HepG2 (cell line): ENCODE results near the gene SNRPF. TPM values are rescaled to one million over a fixed set of nuclear protein-coding genes. Genes with fewer than 3 reads are reported as not detected.

ENCODE experiments used
- EED ChIP-seq: sonication (generic); formaldehyde crosslinking; IDR thresholded peaks from 2 replicates; pipeline ENCODE4 v1.5.0; 2020; ENCODE audit warnings: mild to moderate bottlenecking, missing genetic modification reagents
- HIVEP1 ChIP-seq: sonication (generic); formaldehyde crosslinking; IDR thresholded peaks from 2 replicates; pipeline ENCODE4 v1.4.0; 2020; ENCODE audit warnings: mild to moderate bottlenecking, missing genetic modification reagents
- HNF4G ChIP-seq, 2 experiments: sonication (generic) in 1 of 2; formaldehyde crosslinking in 1 of 2; IDR thresholded peaks; 2 replicates each; pipeline versions ENCODE4 v1.4.0 to v1.6.1; 2011 to 2020; ENCODE audit warnings: borderline replicate concordance in 2 of 2, low read depth in 2 of 2, mild to moderate bottlenecking in 2 of 2, low read length in 1 of 2, missing genetic modification reagents in 1 of 2, moderate library complexity in 1 of 2
- JARID2 ChIP-seq: sonication (generic); formaldehyde crosslinking; IDR thresholded peaks from 2 replicates; pipeline ENCODE4 v1.8.1; 2023; ENCODE audit warnings: missing genetic modification reagents, inconsistent platforms; ENCODE audit not compliant: insufficient replicate concordance
- NFIC ChIP-seq: IDR thresholded peaks from 2 replicates; pipeline ENCODE4 v1.6.1; 2012; ENCODE audit warnings: mild to moderate bottlenecking, low read length, inconsistent platforms
- POLR2AphosphoS2 ChIP-seq: IDR thresholded peaks from 2 replicates; pipeline ENCODE4 v1.6.1; 2011; ENCODE audit warnings: low read depth, low read length, improper control_type of control experiment
- TBL1XR1 ChIP-seq: fragments of 150-350 bp; IDR thresholded peaks from 2 replicates; pipeline ENCODE4 v1.6.1; 2014; ENCODE audit warnings: borderline replicate concordance, low read length; ENCODE audit not compliant: partially characterized antibody
- ZNF670 ChIP-seq: sonication (generic); formaldehyde crosslinking; IDR thresholded peaks from 2 replicates; pipeline ENCODE4 v1.8.0; 2022; ENCODE audit warnings: mild to moderate bottlenecking, missing genetic modification reagents, borderline replicate concordance
- polyA plus RNA-seq, 8 experiments: library from polyadenylated mRNA; depleted of rRNA in 3 of 8; stranded (reverse) in 7 of 8; unstranded in 1 of 8; fragments of >200 nt; fragmentation: Illumina TruSeq in 4 of 8; extraction: Trizol in 4 of 8; gene quantifications; 2 replicates each; pipeline versions ENCODE4 v1.2.1 to v1.2.3, GENCODE V29; 2011 to 2016; ENCODE audit warnings: low read depth in 4 of 8, missing spikeins in 1 of 8, mixed read lengths in 1 of 8; ENCODE audit not compliant: insufficient read depth in 1 of 8
- total RNA-seq, 5 experiments: library from RNA; depleted of rRNA; stranded (reverse); fragments of >200 nt; fragmentation: Illumina TruSeq; extraction: Trizol; gene quantifications; 2 replicates each; pipeline ENCODE4 v1.2.3, GENCODE V29; 2016; ENCODE audit warnings: low read depth in 1 of 5
- TF ChIP-seq, protein P1 (sequence below): IDR thresholded peaks from 2 replicates; pipeline ENCODE4 v1.6.1; 2016; ENCODE audit warnings: missing compliant biosample characterization, missing genetic modification reagents, borderline replicate concordance
- TF ChIP-seq, protein P2 (sequence below), 2 experiments: sonication (generic) in 1 of 2; formaldehyde crosslinking in 1 of 2; IDR thresholded peaks; 2 replicates each; pipeline versions ENCODE4 v1.4.0 to v1.6.1; 2016 to 2020; ENCODE audit warnings: borderline replicate concordance in 1 of 2, low read depth in 1 of 2, mild to moderate bottlenecking in 1 of 2, missing genetic modification reagents in 1 of 2
- TF ChIP-seq, protein P3 (sequence below): sonication (generic); formaldehyde crosslinking; IDR thresholded peaks from 2 replicates; pipeline ENCODE4 v1.4.0; 2020; ENCODE audit warnings: missing genetic modification reagents
- TF ChIP-seq, protein P4 (sequence below): IDR thresholded peaks from 2 replicates; pipeline ENCODE4 v1.6.1; 2012; ENCODE audit warnings: low read depth, low read length, improper control_type of control experiment
- TF ChIP-seq, protein P5 (sequence below): sonication (generic); formaldehyde crosslinking; IDR thresholded peaks from 2 replicates; pipeline ENCODE4 v1.8.1; 2022; ENCODE audit warnings: low read depth, mild to moderate bottlenecking, missing genetic modification reagents

SNRPF gene
- total and polyA plus RNA-seq, 2 of the 13 experiments (the other 11 are each of a cell fraction or from before 2014, with no cell fraction given): 31.7 to 77.2 TPM

DNA sequence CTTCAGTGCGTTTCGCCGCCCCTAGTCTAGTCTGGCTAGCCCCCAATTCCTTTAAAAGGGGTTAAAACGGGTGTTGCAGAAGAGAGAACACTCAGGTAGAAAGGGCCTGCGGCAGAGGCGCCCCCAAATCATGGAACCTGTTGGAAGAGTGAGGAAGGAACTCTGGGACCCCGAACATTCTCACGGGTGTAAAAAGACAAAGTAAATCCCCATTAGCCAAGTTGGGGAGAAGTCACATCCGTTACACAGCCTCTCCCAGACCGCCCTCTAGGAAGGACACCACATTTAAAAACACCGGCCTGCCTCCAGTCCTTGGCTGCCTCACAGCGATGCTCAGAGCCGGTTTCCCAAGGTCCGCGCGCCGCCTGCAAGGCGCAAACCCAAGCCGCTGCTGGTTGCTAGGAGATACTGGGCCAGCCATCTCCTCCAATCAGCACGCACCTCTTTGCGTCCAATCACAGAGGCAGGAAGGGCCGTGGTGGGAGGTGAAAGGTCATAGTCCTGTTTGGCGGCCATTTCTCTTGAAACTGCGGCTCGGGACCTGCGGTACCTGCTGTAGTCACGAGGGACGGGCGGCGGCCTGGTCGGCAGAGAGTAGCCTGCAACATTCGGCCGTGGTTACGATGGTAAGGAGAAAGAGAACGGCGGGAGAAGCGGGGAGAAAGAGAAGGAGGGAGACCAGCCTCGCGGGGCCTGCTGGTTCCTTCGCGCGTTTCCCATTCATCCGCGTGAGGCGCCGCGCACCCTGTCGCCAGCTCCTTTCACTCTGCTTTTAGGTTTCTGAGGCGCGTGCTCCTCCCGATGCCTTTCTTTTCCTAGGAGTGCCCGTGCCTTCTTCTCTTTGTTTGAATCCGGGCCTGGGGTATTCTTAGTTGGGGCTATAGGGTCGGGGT, at the start of gene SNRPF (continued):
- TF ChIP-seq, protein P1, sequence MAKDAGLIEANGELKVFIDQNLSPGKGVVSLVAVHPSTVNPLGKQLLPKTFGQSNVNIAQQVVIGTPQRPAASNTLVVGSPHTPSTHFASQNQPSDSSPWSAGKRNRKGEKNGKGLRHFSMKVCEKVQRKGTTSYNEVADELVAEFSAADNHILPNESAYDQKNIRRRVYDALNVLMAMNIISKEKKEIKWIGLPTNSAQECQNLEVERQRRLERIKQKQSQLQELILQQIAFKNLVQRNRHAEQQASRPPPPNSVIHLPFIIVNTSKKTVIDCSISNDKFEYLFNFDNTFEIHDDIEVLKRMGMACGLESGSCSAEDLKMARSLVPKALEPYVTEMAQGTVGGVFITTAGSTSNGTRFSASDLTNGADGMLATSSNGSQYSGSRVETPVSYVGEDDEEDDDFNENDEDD (CRISPR knock-in tag): peak; percentile 76; the same call in 1 of the 2 replicates
- TF ChIP-seq JARID2 (peak; percentile 69), HNF4G (IDR thresholded peaks at IDR 0.05; ENCODE audit: borderline replicate concordance, low read depth, low read length) (0 out of 2 replicates have a peak, but pooled peaks have one; percentile 22), HNF4G (CRISPR knock-in tag; IDR thresholded peaks at IDR 0.05; ENCODE audit: borderline replicate concordance, low read depth) (no peak), ZNF670 (CRISPR knock-in tag) (no peak), NFIC (no peak), POLR2AphosphoS2 (no peak), HIVEP1 (CRISPR knock-in tag) (no peak), TBL1XR1 (peak; percentile 74), EED (peak; percentile 58; the same call in 1 of the 2 replicates)
- TF ChIP-seq, protein P2, sequence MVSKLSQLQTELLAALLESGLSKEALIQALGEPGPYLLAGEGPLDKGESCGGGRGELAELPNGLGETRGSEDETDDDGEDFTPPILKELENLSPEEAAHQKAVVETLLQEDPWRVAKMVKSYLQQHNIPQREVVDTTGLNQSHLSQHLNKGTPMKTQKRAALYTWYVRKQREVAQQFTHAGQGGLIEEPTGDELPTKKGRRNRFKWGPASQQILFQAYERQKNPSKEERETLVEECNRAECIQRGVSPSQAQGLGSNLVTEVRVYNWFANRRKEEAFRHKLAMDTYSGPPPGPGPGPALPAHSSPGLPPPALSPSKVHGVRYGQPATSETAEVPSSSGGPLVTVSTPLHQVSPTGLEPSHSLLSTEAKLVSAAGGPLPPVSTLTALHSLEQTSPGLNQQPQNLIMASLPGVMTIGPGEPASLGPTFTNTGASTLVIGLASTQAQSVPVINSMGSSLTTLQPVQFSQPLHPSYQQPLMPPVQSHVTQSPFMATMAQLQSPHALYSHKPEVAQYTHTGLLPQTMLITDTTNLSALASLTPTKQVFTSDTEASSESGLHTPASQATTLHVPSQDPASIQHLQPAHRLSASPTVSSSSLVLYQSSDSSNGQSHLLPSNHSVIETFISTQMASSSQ (IDR thresholded peaks at IDR 0.05; ENCODE audit: low read depth): no peak; the same call in 1 of the 2 replicates
- TF ChIP-seq, protein P2 (CRISPR knock-in tag; IDR thresholded peaks at IDR 0.05; ENCODE audit: borderline replicate concordance): peak; percentile 62; the same call in 1 of the 2 replicates
- TF ChIP-seq, protein P3, sequence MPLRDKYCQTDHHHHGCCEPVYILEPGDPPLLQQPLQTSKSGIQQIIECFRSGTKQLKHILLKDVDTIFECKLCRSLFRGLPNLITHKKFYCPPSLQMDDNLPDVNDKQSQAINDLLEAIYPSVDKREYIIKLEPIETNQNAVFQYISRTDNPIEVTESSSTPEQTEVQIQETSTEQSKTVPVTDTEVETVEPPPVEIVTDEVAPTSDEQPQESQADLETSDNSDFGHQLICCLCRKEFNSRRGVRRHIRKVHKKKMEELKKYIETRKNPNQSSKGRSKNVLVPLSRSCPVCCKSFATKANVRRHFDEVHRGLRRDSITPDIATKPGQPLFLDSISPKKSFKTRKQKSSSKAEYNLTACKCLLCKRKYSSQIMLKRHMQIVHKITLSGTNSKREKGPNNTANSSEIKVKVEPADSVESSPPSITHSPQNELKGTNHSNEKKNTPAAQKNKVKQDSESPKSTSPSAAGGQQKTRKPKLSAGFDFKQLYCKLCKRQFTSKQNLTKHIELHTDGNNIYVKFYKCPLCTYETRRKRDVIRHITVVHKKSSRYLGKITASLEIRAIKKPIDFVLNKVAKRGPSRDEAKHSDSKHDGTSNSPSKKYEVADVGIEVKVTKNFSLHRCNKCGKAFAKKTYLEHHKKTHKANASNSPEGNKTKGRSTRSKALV (CRISPR knock-in tag): peak; percentile 45; the same call in 1 of the 2 replicates
- TF ChIP-seq, protein P4, sequence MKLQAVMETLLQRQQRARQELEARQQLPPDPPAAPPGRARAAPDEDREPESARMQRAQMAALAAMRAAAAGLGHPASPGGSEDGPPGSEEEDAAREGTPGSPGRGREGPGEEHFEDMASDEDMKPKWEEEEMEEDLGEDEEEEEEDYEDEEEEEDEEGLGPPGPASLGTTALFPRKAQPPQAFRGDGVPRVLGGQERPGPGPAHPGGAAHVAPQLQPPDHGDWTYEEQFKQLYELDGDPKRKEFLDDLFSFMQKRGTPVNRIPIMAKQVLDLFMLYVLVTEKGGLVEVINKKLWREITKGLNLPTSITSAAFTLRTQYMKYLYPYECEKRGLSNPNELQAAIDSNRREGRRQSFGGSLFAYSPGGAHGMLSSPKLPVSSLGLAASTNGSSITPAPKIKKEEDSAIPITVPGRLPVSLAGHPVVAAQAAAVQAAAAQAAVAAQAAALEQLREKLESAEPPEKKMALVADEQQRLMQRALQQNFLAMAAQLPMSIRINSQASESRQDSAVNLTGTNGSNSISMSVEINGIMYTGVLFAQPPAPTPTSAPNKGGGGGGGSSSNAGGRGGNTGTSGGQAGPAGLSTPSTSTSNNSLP: no peak
- TF ChIP-seq, protein P5, sequence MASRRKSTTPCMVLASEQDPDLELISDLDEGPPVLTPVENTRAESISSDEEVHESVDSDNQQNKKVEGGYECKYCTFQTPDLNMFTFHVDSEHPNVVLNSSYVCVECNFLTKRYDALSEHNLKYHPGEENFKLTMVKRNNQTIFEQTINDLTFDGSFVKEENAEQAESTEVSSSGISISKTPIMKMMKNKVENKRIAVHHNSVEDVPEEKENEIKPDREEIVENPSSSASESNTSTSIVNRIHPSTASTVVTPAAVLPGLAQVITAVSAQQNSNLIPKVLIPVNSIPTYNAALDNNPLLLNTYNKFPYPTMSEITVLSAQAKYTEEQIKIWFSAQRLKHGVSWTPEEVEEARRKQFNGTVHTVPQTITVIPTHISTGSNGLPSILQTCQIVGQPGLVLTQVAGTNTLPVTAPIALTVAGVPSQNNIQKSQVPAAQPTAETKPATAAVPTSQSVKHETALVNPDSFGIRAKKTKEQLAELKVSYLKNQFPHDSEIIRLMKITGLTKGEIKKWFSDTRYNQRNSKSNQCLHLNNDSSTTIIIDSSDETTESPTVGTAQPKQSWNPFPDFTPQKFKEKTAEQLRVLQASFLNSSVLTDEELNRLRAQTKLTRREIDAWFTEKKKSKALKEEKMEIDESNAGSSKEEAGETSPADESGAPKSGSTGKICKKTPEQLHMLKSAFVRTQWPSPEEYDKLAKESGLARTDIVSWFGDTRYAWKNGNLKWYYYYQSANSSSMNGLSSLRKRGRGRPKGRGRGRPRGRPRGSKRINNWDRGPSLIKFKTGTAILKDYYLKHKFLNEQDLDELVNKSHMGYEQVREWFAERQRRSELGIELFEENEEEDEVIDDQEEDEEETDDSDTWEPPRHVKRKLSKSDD (CRISPR knock-in tag): 0 out of 2 replicates have a peak, but pooled peaks have one; percentile 54
